CD8-positive, alpha-beta memory T cell (primary cell): ENCODE data around the gene IL17B. TPM values are rescaled to one million over a fixed set of nuclear protein-coding genes. Genes with fewer than 3 reads are reported as not detected.

Experiments used
- CTCF ChIA-PET: fragments of 350-600 bp; sonication (Branson Sonifier 250); formaldehyde crosslinking; loops from one replicate; lab custom pipeline; 2021; ENCODE audit warnings: antibody characterized with exemption; lab: Charles Lee
- POLR2A ChIA-PET: fragments of 350-600 bp; sonication (Branson Sonifier 250); formaldehyde crosslinking; loops from one replicate; lab custom pipeline; 2021; ENCODE audit warnings: antibody characterized with exemption; lab: Charles Lee
- DNase-seq, 5 donors: peaks; one replicate each; pipeline versions ENCODE4 v3.0.0 to v3.0.0-alpha.2; 2020 to 2022; ENCODE audit warnings: mixed read lengths in 1 of 5
- H3K27ac ChIP-seq: one replicate; pipeline ENCODE4 v1.7.0; 2013; ENCODE audit warnings: low read depth, mild to moderate bottlenecking, low read length, moderate library complexity
- H3K27me3 ChIP-seq: 2 replicates; pipeline ENCODE4 v1.7.0; 2013; ENCODE audit warnings: low read length, mild to moderate bottlenecking; ENCODE audit not compliant: insufficient read depth, poor library complexity, severe bottlenecking
- H3K36me3 ChIP-seq: 2 replicates; pipeline ENCODE4 v1.7.0; 2013; ENCODE audit warnings: mild to moderate bottlenecking, low read length, moderate library complexity; ENCODE audit not compliant: insufficient read depth
- H3K4me1 ChIP-seq: 2 replicates; pipeline ENCODE4 v1.7.0; 2013; ENCODE audit warnings: mild to moderate bottlenecking, low read length, moderate library complexity; ENCODE audit not compliant: insufficient read depth
- H3K4me3 ChIP-seq: 2 replicates; pipeline ENCODE4 v1.7.0; 2013; ENCODE audit warnings: mild to moderate bottlenecking, low read length
- H3K9me3 ChIP-seq: 2 replicates; pipeline ENCODE4 v1.7.0; 2013; ENCODE audit warnings: mild to moderate bottlenecking, low read length
- H3K27ac Mint-ChIP-seq, 8 donors: one replicate each; pipeline ENCODE4 v1.8.0; 2020 to 2021; ENCODE audit warnings: mixed read lengths in 8 of 8, mild to moderate bottlenecking in 6 of 8, inconsistent platforms in 3 of 8, moderate library complexity in 3 of 8
- H3K27me3 Mint-ChIP-seq, 2 donors: one replicate each; pipeline ENCODE4 v1.8.0; 2020 to 2021; ENCODE audit warnings: mixed read lengths in 2 of 2, mild to moderate bottlenecking in 1 of 2, moderate library complexity in 1 of 2
- H3K36me3 Mint-ChIP-seq, 3 donors: one replicate each; pipeline ENCODE4 v1.8.0; 2020 to 2021; ENCODE audit warnings: mixed read lengths in 3 of 3, inconsistent platforms in 1 of 3, mild to moderate bottlenecking in 1 of 3
- H3K4me1 Mint-ChIP-seq, 3 donors: one replicate each; pipeline ENCODE4 v1.8.0; 2020 to 2021; ENCODE audit warnings: mixed read lengths in 3 of 3, inconsistent platforms in 1 of 3, mild to moderate bottlenecking in 1 of 3
- H3K4me3 Mint-ChIP-seq, 7 donors: one replicate each; pipeline ENCODE4 v1.8.0; 2020 to 2021; ENCODE audit warnings: mixed read lengths in 7 of 7, mild to moderate bottlenecking in 6 of 7, moderate library complexity in 4 of 7, inconsistent platforms in 2 of 7
- H3K9me3 Mint-ChIP-seq, 5 donors: one replicate each; pipeline ENCODE4 v1.8.0; 2020 to 2022; ENCODE audit warnings: mixed read lengths in 5 of 5, mild to moderate bottlenecking in 3 of 5, moderate library complexity in 2 of 5, inconsistent platforms in 1 of 5
- polyA plus RNA-seq: library from polyadenylated mRNA; unstranded; fragments of 300-500 nt; fragmentation: Illumina TruSeq; gene quantifications from one replicate; pipeline ENCODE4 v1.2.3, GENCODE V29; 2021
- total RNA-seq, 2 experiments: library from RNA; stranded (reverse); gene quantifications; one replicate each; pipeline ENCODE4 v1.2.3, GENCODE V29; 2021

Gene IL17B
- total and polyA plus RNA-seq, 3 experiments from 2014 or later = not detected

DNA sequence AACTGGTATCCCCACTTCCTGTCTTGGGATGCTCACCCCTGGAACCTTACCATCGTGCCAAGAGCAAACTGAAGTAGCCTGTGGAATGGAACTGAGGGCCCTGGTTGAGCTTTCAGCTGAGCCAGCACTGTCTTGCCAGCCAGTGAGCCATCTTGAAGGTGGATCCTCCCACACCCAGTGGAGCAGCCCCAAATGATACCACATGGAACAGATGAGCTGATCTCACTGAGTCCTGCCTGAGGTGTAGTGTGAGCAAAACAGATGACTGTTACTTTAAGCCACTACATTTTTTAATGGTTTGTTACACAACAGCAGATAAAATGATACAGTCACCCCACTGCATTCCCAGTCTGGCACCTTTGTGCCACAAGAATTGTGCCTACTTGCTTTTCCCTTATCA lies 23.4 kb downstream of the IL17B start:
- Histone ChIP-seq H3K4me1 (peaks cover 51% of the 10 kb centered on the region), H3K36me3 (peaks cover 35% of the 10 kb centered on the region), H3K9me3 (no peaks in the 10 kb centered on the region), H3K27ac (no peak overlapping the region), H3K27me3 (no peaks in the 10 kb centered on the region), H3K4me3 (no peak overlapping the region)
- ChIA-PET CTCF (interaction anchor here (0.6 to 6.8 kb wide), 5 partner anchors 10 to 28 kb away, joined by 3 to 69 read pairs (median 4); partner anchors contain the start of gene GRPEL2), POLR2A (interaction anchor here (0.8 to 2.1 kb wide), 3 partner anchors 9 to 12 kb away, joined by 4 to 6 read pairs (median 4); partner anchors contain the start of gene GRPEL2)
- Mint-ChIP-seq H3K4me1 (peaks cover 53 to 80% (median 78%) of the 10 kb centered on the region in 3 donors), H3K36me3 (peaks cover 17 to 52% (median 20%) of the 10 kb centered on the region in 3 donors), H3K4me3 (no peak overlapping the region), H3K27me3 (peaks cover 0 to 2% of the 10 kb centered on the region in 2 donors), H3K27ac (peak overlapping the region in 3 of 8 donors; percentile 17 to 83 (median 46)), H3K9me3 (no peaks in the 10 kb centered on the region)
- DNase-seq = no peak

DNA sequence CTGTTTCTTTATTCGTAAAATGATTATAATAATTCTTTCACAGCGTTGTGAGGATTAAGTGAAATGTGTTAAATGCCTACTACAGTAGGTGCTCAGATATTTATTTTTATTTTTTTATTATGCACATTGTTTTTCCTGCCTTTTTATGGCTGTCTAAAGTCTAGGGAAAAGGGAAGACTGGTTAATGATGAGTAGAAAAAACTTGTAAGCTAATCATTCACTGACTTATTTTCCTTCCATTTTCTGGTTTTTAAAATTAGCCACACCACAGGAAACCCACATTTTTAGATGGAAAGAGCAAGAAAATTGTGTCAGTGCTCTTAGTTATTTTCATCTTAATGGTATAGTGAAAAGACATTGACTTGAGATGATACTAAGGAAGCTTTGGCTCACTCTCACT lies 25.2 kb downstream of the IL17B start:
- no peak for DNase-seq
- no peak overlapping the region for H3K27ac ChIP-seq
- ChIA-PET CTCF (interaction anchor here (1.0 to 1.3 kb wide), 2 partner anchors 18 to 198 kb away, joined by 3 to 5 read pairs; no protein-coding TSS in a partner anchor), POLR2A (interaction anchor here (2.1 kb wide), 1 partner anchor 9 kb away, joined by 6 read pairs; the partner anchor contains the start of gene GRPEL2)
- H3K27me3 Mint-ChIP-seq = peaks cover 0 to 2% of the 10 kb centered on the region in 2 donors
- H3K27ac Mint-ChIP-seq = peak overlapping the region in 3 of 8 donors; percentile 32 to 70 (median 40)
- H3K4me1 ChIP-seq = peaks cover 51% of the 10 kb centered on the region
- H3K4me3 Mint-ChIP-seq = no peak overlapping the region
- no peaks in the 10 kb centered on the region for H3K9me3 Mint-ChIP-seq
- H3K27me3 ChIP-seq = no peaks in the 10 kb centered on the region
- no peaks in the 10 kb centered on the region for H3K9me3 ChIP-seq
- H3K4me3 ChIP-seq = no peak overlapping the region
- H3K36me3 Mint-ChIP-seq = peaks cover 28 to 69% (median 32%) of the 10 kb centered on the region in 3 donors
- H3K4me1 Mint-ChIP-seq = peaks cover 50 to 78% (median 76%) of the 10 kb centered on the region in 3 donors
- peaks cover 52% of the 10 kb centered on the region for H3K36me3 ChIP-seq

DNA sequence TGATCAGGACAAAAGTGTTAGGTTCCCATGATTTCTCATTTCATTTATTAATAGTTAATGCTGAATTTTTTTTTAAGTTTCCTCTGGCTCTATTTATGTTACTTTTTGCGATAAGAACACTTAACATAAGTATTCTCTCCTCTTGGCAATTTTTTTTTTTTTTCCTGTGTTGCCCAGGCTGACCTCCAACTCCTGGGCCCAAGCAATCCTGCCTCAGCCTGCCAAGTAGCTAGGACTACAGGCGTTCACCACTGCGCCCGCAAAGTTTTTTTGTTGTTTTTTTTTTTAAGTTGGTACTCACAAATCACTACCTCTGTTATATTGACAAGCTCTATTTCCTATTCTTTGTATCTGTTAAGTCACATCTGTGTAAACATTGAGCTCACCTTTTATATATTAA lies 26.9 kb downstream of the IL17B start:
- POLR2A ChIA-PET = interaction anchor here (1.0 kb wide), 1 partner anchor 19 kb away, joined by 3 read pairs; no protein-coding TSS in a partner anchor
- Mint-ChIP-seq H3K4me1 (peaks cover 54 to 83% (median 80%) of the 10 kb centered on the region in 3 donors), H3K9me3 (no peaks in the 10 kb centered on the region), H3K27me3 (no peaks in the 10 kb centered on the region), H3K36me3 (peaks cover 33 to 74% (median 36%) of the 10 kb centered on the region in 3 donors), H3K4me3 (no peak overlapping the region), H3K27ac (peak overlapping the region in 3 of 8 donors; percentile 14 to 37 (median 36))
- CTCF ChIA-PET = interaction anchor here (0.9 to 2.9 kb wide), 3 partner anchors 9 to 31 kb away, joined by 3 to 11 read pairs (median 3); no protein-coding TSS in a partner anchor
- Histone ChIP-seq H3K9me3 (no peaks in the 10 kb centered on the region), H3K27me3 (no peaks in the 10 kb centered on the region), H3K4me3 (no peak overlapping the region), H3K36me3 (peaks cover 52% of the 10 kb centered on the region), H3K27ac (no peak overlapping the region), H3K4me1 (peaks cover 58% of the 10 kb centered on the region)
- DNase-seq = no peak

DNA sequence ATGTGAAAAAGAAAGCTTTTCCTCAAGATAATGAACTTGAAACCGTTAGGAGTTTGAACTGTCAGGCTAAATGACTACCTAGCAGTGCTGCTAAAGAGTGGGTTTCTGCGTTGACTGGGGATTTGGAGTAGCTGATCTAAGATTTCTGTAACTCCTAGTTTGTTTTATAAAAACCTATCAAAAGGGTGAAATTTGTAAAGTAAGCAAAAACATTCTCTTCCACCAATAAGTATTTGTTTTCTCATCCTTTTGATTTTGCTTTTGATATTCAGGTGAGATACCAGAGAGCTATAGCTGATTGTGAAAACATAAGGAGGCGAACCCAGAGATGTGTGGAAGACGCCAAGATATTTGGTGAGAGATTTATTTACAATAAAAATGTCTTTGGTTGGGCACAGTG lies 29.7 kb downstream of the IL17B start:
- H3K4me3 Mint-ChIP-seq = peak overlapping the region in 3 of 7 donors; percentile 24 to 83 (median 34)
- no peaks in the 10 kb centered on the region for H3K27me3 ChIP-seq
- ChIA-PET POLR2A (no interaction called here), CTCF (interaction anchor here (1.0 to 1.4 kb wide), 3 partner anchors 9 to 93 kb away, joined by 3 to 6 read pairs (median 5); partner anchors contain the start of gene PCYOX1L)
- DNase-seq = no peak
- no peak overlapping the region for H3K4me3 ChIP-seq
- H3K36me3 ChIP-seq = peaks cover 50% of the 10 kb centered on the region
- H3K27ac ChIP-seq = no peak overlapping the region
- H3K9me3 ChIP-seq = no peaks in the 10 kb centered on the region
- no peaks in the 10 kb centered on the region for H3K27me3 Mint-ChIP-seq
- H3K36me3 Mint-ChIP-seq = peaks cover 28 to 75% (median 30%) of the 10 kb centered on the region in 3 donors
- H3K9me3 Mint-ChIP-seq = no peaks in the 10 kb centered on the region
- H3K27ac Mint-ChIP-seq = peak overlapping the region in 7 of 8 donors; percentile 59 to 95 (median 82)
- H3K4me1 Mint-ChIP-seq = peaks cover 62 to 88% (median 86%) of the 10 kb centered on the region in 3 donors
- peaks cover 68% of the 10 kb centered on the region for H3K4me1 ChIP-seq

DNA sequence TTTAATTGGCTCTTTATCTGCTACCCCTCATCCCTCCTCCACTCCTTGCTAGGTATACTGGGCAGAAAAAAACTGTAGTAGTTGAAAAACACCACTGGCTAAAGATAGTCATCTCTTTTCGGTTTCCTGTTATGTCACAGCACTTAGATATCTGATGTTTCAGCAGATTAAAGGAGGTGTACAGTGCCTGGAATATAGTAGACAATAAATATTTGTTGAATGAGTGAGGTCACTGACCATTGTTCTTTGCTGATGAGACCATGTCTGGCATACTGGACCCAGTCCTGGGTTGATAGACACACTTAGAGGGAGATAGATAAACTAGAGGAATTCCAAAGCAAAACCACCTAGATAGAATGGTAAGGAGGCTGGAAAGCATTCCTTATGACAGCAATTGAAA lies 30.6 kb downstream of the IL17B start:
- H3K4me1 ChIP-seq = peaks cover 67% of the 10 kb centered on the region

DNA sequence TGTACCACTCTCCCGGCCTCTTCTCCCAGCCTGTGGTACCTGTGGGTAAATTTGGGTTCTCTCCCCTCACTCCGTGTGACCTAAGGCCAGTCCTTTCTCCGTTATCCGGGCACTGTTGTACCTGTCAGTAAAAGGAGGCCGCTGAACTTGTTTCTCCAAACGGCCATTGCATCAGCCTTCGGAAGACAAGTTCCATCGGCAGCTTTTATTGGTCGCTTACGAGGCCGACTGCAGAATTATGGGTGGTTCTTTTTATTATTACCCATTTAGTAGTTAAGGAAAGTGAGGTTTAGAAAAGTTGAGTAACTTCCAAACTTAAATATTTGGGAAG lies 33.2 kb downstream of the IL17B start:
- DNase-seq = peak in 2 of 5 donors; percentile 3 to 19
- H3K36me3 Mint-ChIP-seq = peaks cover 17 to 45% (median 19%) of the 10 kb centered on the region in 3 donors
- H3K9me3 Mint-ChIP-seq = no peaks in the 10 kb centered on the region
- peaks cover 53 to 67% (median 65%) of the 10 kb centered on the region in 3 donors for H3K4me1 Mint-ChIP-seq
- Histone ChIP-seq H3K27me3 (no peaks in the 10 kb centered on the region), H3K36me3 (peaks cover 19% of the 10 kb centered on the region), H3K4me3 (peak overlapping the region; percentile 96), H3K27ac (peak overlapping the region; percentile 78), H3K4me1 (peaks cover 58% of the 10 kb centered on the region), H3K9me3 (no peaks in the 10 kb centered on the region)
- H3K27ac Mint-ChIP-seq = peak overlapping the region; percentile 72 to 93 (median 90)
- H3K4me3 Mint-ChIP-seq = peak overlapping the region; percentile 81 to 95 (median 95)
- ChIA-PET CTCF (interaction anchor here (0.8 to 4.3 kb wide), 7 partner anchors 9 to 615 kb away, joined by 3 to 25 read pairs (median 6); partner anchors contain the start of gene PCYOX1L), POLR2A (interaction anchor here (1.8 to 3.7 kb wide), 2 partner anchors 10 to 12 kb away, joined by 4 to 39 read pairs; partner anchors contain the start of gene PCYOX1L)
- no peaks in the 10 kb centered on the region for H3K27me3 Mint-ChIP-seq

More for the DNA sequence above, 30.6 kb downstream of the IL17B start:
- Mint-ChIP-seq H3K9me3 (no peaks in the 10 kb centered on the region), H3K36me3 (peaks cover 28 to 68% (median 30%) of the 10 kb centered on the region in 3 donors), H3K27ac (peak overlapping the region; percentile 60 to 95 (median 86)), H3K4me3 (peak overlapping the region; percentile 54 to 83 (median 81)), H3K4me1 (peaks cover 65 to 88% (median 86%) of the 10 kb centered on the region in 3 donors), H3K27me3 (no peaks in the 10 kb centered on the region)
- Histone ChIP-seq H3K4me3 (peak overlapping the region; percentile 41), H3K9me3 (no peaks in the 10 kb centered on the region), H3K27me3 (no peaks in the 10 kb centered on the region), H3K36me3 (peaks cover 43% of the 10 kb centered on the region), H3K27ac (no peak overlapping the region)
- DNase-seq = peak in 2 of 5 donors; percentile 45 to 65
- ChIA-PET POLR2A (no interaction called here), CTCF (interaction anchor here (1.0 to 4.3 kb wide), 2 partner anchors 19 to 32 kb away, joined by 5 to 25 read pairs; no protein-coding TSS in a partner anchor)

DNA sequence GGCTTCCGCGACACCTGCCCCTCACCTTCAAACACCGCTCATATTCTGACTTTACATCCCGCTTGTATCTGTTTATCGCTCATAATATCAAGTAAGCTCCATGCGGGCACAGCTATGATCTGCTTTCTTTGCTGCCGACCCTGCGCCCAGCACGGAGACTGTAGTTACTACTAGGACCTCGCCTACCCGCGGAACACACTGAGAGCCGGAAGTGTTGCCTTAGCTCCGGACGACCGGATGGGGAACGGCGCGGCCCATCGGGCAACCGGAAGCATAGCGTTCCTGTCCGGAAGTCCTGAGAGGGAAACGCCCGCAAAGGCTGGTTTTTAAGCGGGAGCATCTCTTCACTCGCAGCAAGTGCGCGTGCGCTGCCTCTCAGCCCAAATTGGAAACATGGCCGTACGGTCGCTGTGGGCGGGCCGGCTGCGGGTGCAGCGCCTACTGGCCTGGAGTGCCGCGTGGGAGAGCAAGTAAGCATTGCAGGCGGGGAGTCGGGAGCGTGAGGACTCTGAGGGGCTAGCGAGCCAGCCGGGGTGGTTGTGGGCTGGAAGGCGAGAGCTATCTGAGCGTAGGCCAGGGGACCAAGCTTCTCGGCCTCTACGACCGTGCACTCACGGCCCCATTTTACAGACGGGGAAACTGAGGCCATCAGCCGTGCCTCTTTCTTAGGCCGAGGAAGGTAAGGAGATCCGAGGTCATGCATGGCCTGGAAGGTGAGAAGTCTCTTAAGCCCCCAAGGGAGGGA lies 33.8 kb downstream of the IL17B start, which contains the start of gene GRPEL2:
Gene GRPEL2, plus strand, starts transcription at position 353 of the 745 bp plus-strand sequence. Its CDS starts 41 bp downstream, at position 394.
- Mint-ChIP-seq H3K4me3 (peak within 1 kb of the TSS; percentile 81 to 95 (median 95)), H3K4me1 (peaks cover 49 to 62% (median 60%) of the 10 kb centered on the region in 3 donors), H3K27ac (peak within 1 kb of the TSS; percentile 72 to 93 (median 90)), H3K36me3 (peaks cover 13 to 40% (median 13%) of the 10 kb centered on the region in 3 donors), H3K9me3 (no peaks in the 10 kb centered on the region), H3K27me3 (no peaks in the 10 kb centered on the region)
- ChIA-PET POLR2A (interaction anchor here (0.7 to 3.7 kb wide), 5 partner anchors 8 to 206 kb away, joined by 3 to 39 read pairs (median 5); partner anchors contain the start of genes CSNK1A1 and PCYOX1L), CTCF (interaction anchor here (0.7 to 4.3 kb wide), 11 partner anchors 10 to 614 kb away, joined by 3 to 25 read pairs (median 5); partner anchors contain the start of genes ABLIM3, CSNK1A1 and PCYOX1L)
- Histone ChIP-seq H3K27ac (peak within 1 kb of the TSS; percentile 78), H3K27me3 (no peaks in the 10 kb centered on the region), H3K9me3 (no peaks in the 10 kb centered on the region), H3K36me3 (peaks cover 14% of the 10 kb centered on the region), H3K4me3 (peak within 1 kb of the TSS; percentile 96), H3K4me1 (peaks cover 52% of the 10 kb centered on the region)
- peak; percentile 73 to 90 (median 81) for DNase-seq
